CD4-positive, alpha-beta T cell (primary cell): ENCODE measurements around the gene CDHR5. TPM values are rescaled to one million over a fixed set of nuclear protein-coding genes. Genes with fewer than 3 reads are reported as not detected.
A peak's percentile ranks its signal among the peaks of the same experiment; 100 is the strongest.

Source experiments
- ATAC-seq: fragments of 200-7000 bp; cut with Tn5 transposase; one replicate; pipeline ENCODE4 v1.10.0; 2022; ENCODE audit warnings: mild to moderate bottlenecking; ENCODE audit not compliant: poor library complexity
- CTCF ChIA-PET: fragments of 350-600 bp; sonication (Branson Sonifier 250); formaldehyde crosslinking; loops from one replicate; lab custom pipeline; 2021; ENCODE audit warnings: antibody characterized with exemption, inconsistent platforms; lab: Charles Lee
- POLR2A ChIA-PET: fragments of 350-600 bp; sonication (Branson Sonifier 250); formaldehyde crosslinking; loops from one replicate; lab custom pipeline; 2021; ENCODE audit warnings: antibody characterized with exemption, inconsistent platforms; lab: Charles Lee
- DNase-seq, 14 experiments: peaks; one replicate each; pipeline ENCODE4 v3.0.0-alpha.2; 2013 to 2020; ENCODE audit warnings: mixed read lengths in 2 of 14
- H3K27ac ChIP-seq, 2 donors: one replicate each; pipeline versions ENCODE4 v1.5.1 to v1.7.0; 2013; ENCODE audit warnings: low read length in 2 of 2, low read depth in 1 of 2, mild to moderate bottlenecking in 1 of 2
- H3K27me3 ChIP-seq, 2 experiments: 1 replicate in 1 of 2; 2 replicates in 1 of 2; pipeline versions ENCODE4 v1.6.1 to v1.7.0; 2013; ENCODE audit warnings: low read length in 2 of 2, control low read depth in 1 of 2, mild to moderate bottlenecking in 1 of 2, moderate library complexity in 1 of 2; ENCODE audit not compliant: insufficient read depth in 2 of 2, control insufficient read depth in 1 of 2
- H3K36me3 ChIP-seq: one replicate; pipeline ENCODE4 v1.6.1; 2013; ENCODE audit warnings: low read length, control low read depth; ENCODE audit not compliant: insufficient read depth
- H3K4me1 ChIP-seq: one replicate; pipeline ENCODE4 v1.6.1; 2013; ENCODE audit warnings: low read length, control low read depth; ENCODE audit not compliant: insufficient read depth
- H3K4me3 ChIP-seq: one replicate; pipeline ENCODE4 v1.5.1; 2013; ENCODE audit warnings: mild to moderate bottlenecking, low read length, moderate library complexity
- H3K9me3 ChIP-seq, 2 experiments: 1 replicate in 1 of 2; 2 replicates in 1 of 2; pipeline versions ENCODE4 v1.6.1 to v1.7.0; 2013; ENCODE audit warnings: low read length in 2 of 2, mild to moderate bottlenecking in 2 of 2, control low read depth in 1 of 2, moderate library complexity in 1 of 2; ENCODE audit not compliant: control insufficient read depth in 1 of 2, insufficient read depth in 1 of 2
- H3K27ac Mint-ChIP-seq: one replicate; pipeline ENCODE4 v1.8.0; 2020; ENCODE audit warnings: mixed read lengths
- H3K27me3 Mint-ChIP-seq: one replicate; pipeline ENCODE4 v1.8.0; 2021; ENCODE audit warnings: mixed read lengths
- H3K36me3 Mint-ChIP-seq: one replicate; pipeline ENCODE4 v1.8.0; 2021; ENCODE audit warnings: low read depth, mixed read lengths
- H3K4me1 Mint-ChIP-seq: one replicate; pipeline ENCODE4 v1.8.0; 2021; ENCODE audit warnings: low read depth, mixed read lengths
- H3K4me3 Mint-ChIP-seq: one replicate; pipeline ENCODE4 v1.8.0; 2020; ENCODE audit warnings: mild to moderate bottlenecking, mixed read lengths
- H3K9me3 Mint-ChIP-seq: one replicate; pipeline ENCODE4 v1.8.0; 2020; ENCODE audit warnings: mixed read lengths
- intact Hi-C, 2 experiments: fragments of 100-400 bp; cut with DNase I in 1 of 2; cut with micrococcal nuclease in 1 of 2; formaldehyde crosslinking; loops; one replicate each; pipeline versions ENCODE4 v1.15.1 to v1.9.0; 2023 to 2025; cut with DNase I, micrococcal nuclease
- total RNA-seq, 174 experiments: library from RNA in 2 of 174; stranded (reverse) in 2 of 174; gene quantifications; one replicate each; pipeline ENCODE4 v1.2.3 and lab custom pipeline; 2021 to 2026
- TF ChIP-seq, protein P1 (sequence below): fragments of 200-600 bp; IDR thresholded peaks from one replicate; pipeline ENCODE4 v1.8.0; 2022; ENCODE audit warnings: antibody characterized with exemption, mild to moderate bottlenecking

CDHR5 gene
- total RNA-seq, 2 experiments from 2014 or later: not detected

- Mint-ChIP-seq H3K4me3 (peak overlapping the region; percentile 85), H3K36me3 (peaks cover 37% of the 10 kb centered on the region), H3K27me3 (peaks cover under 1% of the 10 kb centered on the region), H3K9me3 (no peaks in the 10 kb centered on the region), H3K27ac (no peak overlapping the region), H3K4me1 (peaks cover 37% of the 10 kb centered on the region)
- no peak overlapping the region for H3K27ac ChIP-seq
- H3K4me3 ChIP-seq: no peak overlapping the region
- intact Hi-C loops: loop anchor here in 1 of 2 experiments (5.0 kb wide), 1 partner anchor 173 kb away; no protein-coding TSS in a partner anchor
- peaks cover 53% of the 10 kb centered on the region for H3K4me1 ChIP-seq
- H3K27me3 ChIP-seq: no peaks in the 10 kb centered on the region
- ChIA-PET POLR2A (no interaction called here), CTCF (no interaction called here)
- no peaks in the 10 kb centered on the region for H3K9me3 ChIP-seq
- DNase-seq (peak in 1 of 14 experiments; percentile 17), ATAC-seq (no peak)
- TF ChIP-seq, protein P1, sequence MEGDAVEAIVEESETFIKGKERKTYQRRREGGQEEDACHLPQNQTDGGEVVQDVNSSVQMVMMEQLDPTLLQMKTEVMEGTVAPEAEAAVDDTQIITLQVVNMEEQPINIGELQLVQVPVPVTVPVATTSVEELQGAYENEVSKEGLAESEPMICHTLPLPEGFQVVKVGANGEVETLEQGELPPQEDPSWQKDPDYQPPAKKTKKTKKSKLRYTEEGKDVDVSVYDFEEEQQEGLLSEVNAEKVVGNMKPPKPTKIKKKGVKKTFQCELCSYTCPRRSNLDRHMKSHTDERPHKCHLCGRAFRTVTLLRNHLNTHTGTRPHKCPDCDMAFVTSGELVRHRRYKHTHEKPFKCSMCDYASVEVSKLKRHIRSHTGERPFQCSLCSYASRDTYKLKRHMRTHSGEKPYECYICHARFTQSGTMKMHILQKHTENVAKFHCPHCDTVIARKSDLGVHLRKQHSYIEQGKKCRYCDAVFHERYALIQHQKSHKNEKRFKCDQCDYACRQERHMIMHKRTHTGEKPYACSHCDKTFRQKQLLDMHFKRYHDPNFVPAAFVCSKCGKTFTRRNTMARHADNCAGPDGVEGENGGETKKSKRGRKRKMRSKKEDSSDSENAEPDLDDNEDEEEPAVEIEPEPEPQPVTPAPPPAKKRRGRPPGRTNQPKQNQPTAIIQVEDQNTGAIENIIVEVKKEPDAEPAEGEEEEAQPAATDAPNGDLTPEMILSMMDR: no peak
- H3K36me3 ChIP-seq: peaks cover 33% of the 10 kb centered on the region
These were observed 44.7 kb downstream of the CDHR5 start for GRCh38 chr11:579830-580601.

DNA sequence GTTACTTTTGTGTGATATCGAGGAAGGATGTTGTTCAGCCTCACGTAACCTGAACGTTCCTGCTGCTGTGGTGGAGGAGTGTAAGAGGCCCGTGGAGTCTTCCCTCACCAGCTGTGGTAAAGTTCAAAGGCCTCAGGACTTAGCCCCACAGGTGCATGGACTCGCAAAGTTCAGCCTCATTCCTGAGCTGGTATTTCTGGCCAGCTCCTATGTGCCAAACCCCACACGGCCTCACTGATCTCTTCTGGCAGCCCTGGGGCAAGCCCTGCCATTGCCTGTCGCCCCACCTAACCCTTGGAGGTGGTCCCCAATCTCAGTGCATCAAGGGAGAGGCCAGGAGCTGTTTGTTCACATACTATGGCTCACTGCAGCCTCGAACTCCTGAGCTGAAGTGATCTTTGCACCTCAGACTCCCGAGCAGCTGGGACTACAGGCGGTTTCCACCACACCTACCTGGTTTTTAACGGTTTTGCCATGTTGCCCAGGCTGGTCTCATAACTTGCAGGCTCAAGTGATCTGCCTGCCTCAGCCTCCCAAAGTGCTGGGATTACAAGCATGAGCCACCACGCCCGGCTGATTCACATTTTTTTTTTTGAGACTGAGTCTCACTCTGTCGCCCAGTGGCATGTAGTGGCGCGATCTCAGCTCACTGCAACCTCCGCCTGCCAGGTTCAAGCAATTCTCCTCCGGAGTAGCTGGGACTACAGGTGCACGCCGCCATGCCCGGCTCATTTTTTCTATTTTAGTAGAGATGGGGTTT, 46.3 kb downstream of the CDHR5 start:
- intact Hi-C loops: loop anchor here in 1 of 2 experiments (5.0 kb wide), 1 partner anchor 171 kb away; no protein-coding TSS in a partner anchor
- Mint-ChIP-seq H3K4me1 (peaks cover 50% of the 10 kb centered on the region), H3K4me3 (peak overlapping the region; percentile 94), H3K36me3 (peaks cover 27% of the 10 kb centered on the region), H3K9me3 (no peaks in the 10 kb centered on the region), H3K27ac (peak overlapping the region; percentile 87), H3K27me3 (peaks cover 4% of the 10 kb centered on the region)
- Histone ChIP-seq H3K4me1 (peaks cover 62% of the 10 kb centered on the region), H3K27me3 (no peaks in the 10 kb centered on the region), H3K9me3 (no peaks in the 10 kb centered on the region), H3K36me3 (peaks cover 20% of the 10 kb centered on the region), H3K4me3 (no peak overlapping the region), H3K27ac (no peak overlapping the region)
- TF ChIP-seq, protein P1: no peak
- ATAC-seq (no peak), DNase-seq (peak in 1 of 14 experiments; percentile 1)
- CTCF ChIA-PET: interaction anchor here (1.4 kb wide), 1 partner anchor 13 kb away, joined by 3 read pairs; no protein-coding TSS in a partner anchor
- POLR2A ChIA-PET: interaction anchor here (0.6 to 2.0 kb wide), 6 partner anchors 9 to 371 kb away, joined by 3 to 9 read pairs (median 4); partner anchors contain the start of genes BET1L, RIC8A and TMEM80

DNA sequence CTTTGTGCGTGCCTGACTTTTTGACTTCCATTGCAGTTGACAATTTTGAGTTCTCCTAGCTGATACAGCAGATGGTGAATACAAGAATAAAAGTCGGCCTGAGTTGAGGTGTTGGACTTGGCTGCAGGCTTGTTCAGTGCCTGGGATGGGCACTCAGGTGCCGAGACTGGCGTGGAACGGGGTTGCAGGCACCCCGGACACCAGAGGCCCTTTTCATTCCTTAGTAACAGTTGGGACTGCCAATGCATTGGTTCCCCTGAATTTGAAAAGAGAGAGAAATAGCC, 47.2 kb downstream of the CDHR5 start:
- Histone ChIP-seq H3K27ac (no peak overlapping the region), H3K9me3 (no peaks in the 10 kb centered on the region), H3K4me1 (peaks cover 62% of the 10 kb centered on the region), H3K27me3 (no peaks in the 10 kb centered on the region), H3K4me3 (peak overlapping the region; percentile 76), H3K36me3 (peaks cover 16% of the 10 kb centered on the region)
- Mint-ChIP-seq H3K36me3 (peaks cover 26% of the 10 kb centered on the region), H3K9me3 (no peaks in the 10 kb centered on the region), H3K4me3 (peak overlapping the region; percentile 94), H3K4me1 (peaks cover 50% of the 10 kb centered on the region), H3K27ac (peak overlapping the region; percentile 87), H3K27me3 (peaks cover 4% of the 10 kb centered on the region)
- intact Hi-C loops: loop anchor here in 1 of 2 experiments (5.0 kb wide), 1 partner anchor 170 kb away; no protein-coding TSS in a partner anchor
- TF ChIP-seq, protein P1: no peak
- POLR2A ChIA-PET: interaction anchor here (0.6 to 2.0 kb wide), 4 partner anchors 9 to 370 kb away, joined by 3 to 7 read pairs (median 4); partner anchors contain the start of genes BET1L and RIC8A
- CTCF ChIA-PET: interaction anchor here (1.4 to 1.6 kb wide), 2 partner anchors 12 to 38 kb away, joined by 3 to 4 read pairs; partner anchors contain the start of gene IRF7
- no peak for ATAC-seq
- DNase-seq: peak in 1 of 14 experiments; percentile 19
